Right lobe of liver (tissue), 4 donors: ENCODE measurements around the gene LRRC73.

Experiments used
- CTCF ChIP-seq, 4 donors: fragments of 200-600 bp in 3 of 4; fragments of 450-650 bp in 1 of 4; IDR thresholded peaks; one replicate each; pipeline versions ENCODE4 v1.5.1 to v1.8.0; 2016 to 2022; ENCODE audit warnings: antibody characterized with exemption in 4 of 4, mild to moderate bottlenecking in 2 of 4
- POLR2A ChIP-seq: fragments of 450-650 bp; IDR thresholded peaks from one replicate; pipeline ENCODE4 v1.6.1; 2017; ENCODE audit warnings: antibody characterized with exemption, mild to moderate bottlenecking
- donor health status: DM: no; HTN: no; CAD: no.
- donor health status: DM: no; HTN: no; CAD: no.
- donor health status: DM: no; HTN: yes; CAD: no.

- no peak for TF ChIP-seq CTCF (IDR thresholded peaks at IDR 0.05)
- TF ChIP-seq POLR2A, result no peak
These were observed 20.7 kb downstream of the LRRC73 start for GRCh38 chr6:43489277-43490072.
